Measurements from ENCODE around the gene TTYH1. TPM values are rescaled to one million over a fixed set of nuclear protein-coding genes. Genes with fewer than 3 reads are reported as not detected.
A peak's percentile ranks its signal among the peaks of the same experiment; 100 is the strongest.
"Not testable (repeated sequence)": the region's sequence is repeated elsewhere in the genome, so short reads cannot be mapped to it uniquely, and the experiment has no call there.

Gene TTYH1
- polyA plus RNA-seq (ENCODE audit: low read depth in 6 of 6), result under 1 TPM in 3 of 6 donors, not detected in 3; 0.06 to 0.09 (median 0.08) TPM

DNA sequence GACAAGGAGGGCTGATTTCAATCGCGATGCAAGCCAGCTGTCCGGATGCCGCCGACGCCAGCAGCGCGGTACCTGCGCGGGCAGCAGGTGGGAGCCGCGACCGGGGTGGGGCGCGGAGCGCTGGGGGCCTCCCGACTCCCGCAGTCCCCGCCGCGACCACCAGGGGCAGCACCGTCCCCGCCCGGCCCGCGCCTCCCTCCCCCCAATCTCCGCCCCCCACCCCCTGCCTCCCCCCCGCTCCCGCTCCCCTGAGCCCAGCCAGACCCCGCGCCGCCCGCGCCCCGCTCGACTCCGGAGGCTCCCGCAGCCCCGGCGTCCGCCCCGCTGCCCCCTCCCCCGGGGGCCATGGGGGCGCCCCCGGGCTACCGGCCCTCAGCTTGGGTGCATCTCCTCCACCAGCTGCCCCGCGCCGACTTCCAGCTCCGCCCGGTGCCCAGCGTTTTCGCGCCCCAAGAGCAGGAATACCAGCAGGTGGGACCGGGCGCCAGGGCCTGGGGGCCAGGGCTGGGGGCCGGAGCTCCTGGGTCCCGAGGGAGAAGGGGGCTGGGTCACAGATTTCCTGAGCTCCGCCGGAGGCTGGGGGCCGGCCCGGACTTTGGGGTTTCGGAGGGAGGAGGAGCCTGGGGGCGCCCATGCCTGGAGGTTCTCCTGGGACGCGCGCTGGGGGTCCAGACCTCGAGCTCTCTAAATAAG lies at the start of gene TTYH1:
Gene TTYH1 (plus strand): TSS at position 257 of the 693 bp plus-strand sequence. CDS start 89 bp downstream, at position 346.
- H3K4me1 Mint-ChIP-seq, result peaks cover 18 to 26% (median 21%) of the 10 kb centered on the region in 3 donors
- peak within 1 kb of the TSS in 3 of 6 donors; percentile 20 to 94 (median 26) for H3K27ac Mint-ChIP-seq
- H3K9me3 Mint-ChIP-seq, result peaks cover 0 to 12% (median 4%) of the 10 kb centered on the region in 7 donors
- peak within 1 kb of the TSS in 3 of 8 donors; percentile 12 to 37 (median 25) for H3K4me3 Mint-ChIP-seq
- ATAC-seq (ENCODE audit: low read depth in 2 of 2) (peak; percentile 68 to 71), DNase-seq (peak; percentile 29)
- H3K27me3 Mint-ChIP-seq, result peaks cover 56 to 66% (median 60%) of the 10 kb centered on the region in 3 donors
- peaks cover 0 to 25% of the 10 kb centered on the region in 2 donors for H3K36me3 Mint-ChIP-seq

DNA sequence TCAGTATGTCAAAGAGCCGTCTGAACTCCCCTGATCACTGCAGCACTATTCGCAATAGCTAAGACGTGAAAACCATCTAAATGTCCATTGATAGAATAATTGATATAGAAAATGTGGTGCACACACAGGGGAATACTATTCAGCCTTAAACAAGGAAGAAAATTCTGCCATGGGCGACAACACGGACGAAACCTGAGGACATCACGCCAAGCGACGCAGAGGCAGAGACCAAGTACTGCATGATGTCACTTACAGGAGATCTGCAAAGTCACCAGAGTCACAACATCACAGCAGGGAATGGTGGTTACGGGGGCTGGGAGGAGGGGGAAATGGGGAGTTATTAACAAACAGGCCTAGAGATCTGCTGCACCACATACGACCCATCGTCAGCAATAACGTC lies 49.5 kb upstream of the TTYH1 start:
- not testable (repeated sequence) for H3K27me3 Mint-ChIP-seq; DNase-seq; H3K9me3 Mint-ChIP-seq; ATAC-seq (ENCODE audit: low read depth in 2 of 2)
- H3K27ac Mint-ChIP-seq, result peak overlapping the region; percentile 82 to 98 (median 91)
- H3K36me3 Mint-ChIP-seq, result peaks cover 10 to 12% of the 10 kb centered on the region in 2 donors
- peaks cover 51 to 93% (median 64%) of the 10 kb centered on the region in 3 donors for H3K4me1 Mint-ChIP-seq
- H3K4me3 Mint-ChIP-seq, result peak overlapping the region; percentile 53 to 99 (median 96)

DNA sequence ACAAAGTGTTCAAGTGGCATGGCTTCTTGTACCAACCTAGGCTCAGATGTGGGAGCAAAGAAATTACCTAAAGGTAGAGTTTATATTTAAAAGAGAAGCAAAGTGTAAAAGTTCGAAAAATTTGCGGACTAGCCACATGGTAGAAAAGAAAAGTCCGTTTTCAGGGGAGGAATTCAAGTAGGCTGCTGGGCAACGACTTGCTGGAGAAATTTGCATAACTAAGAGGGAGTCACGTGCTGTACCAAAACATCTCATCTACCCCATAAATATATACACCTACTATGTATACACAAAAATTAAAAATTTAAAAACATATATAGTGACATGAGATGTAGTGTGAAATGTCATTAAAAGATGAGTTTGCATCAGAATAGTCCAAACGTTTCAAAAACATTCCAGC lies 48.5 kb upstream of the TTYH1 start:
- Mint-ChIP-seq H3K27ac (peak overlapping the region in 5 of 6 donors; percentile 59 to 98 (median 83)), H3K9me3 (no peaks in the 10 kb centered on the region), H3K4me3 (peak overlapping the region; percentile 53 to 99 (median 96)), H3K27me3 (no peaks in the 10 kb centered on the region), H3K36me3 (peaks cover 10 to 12% of the 10 kb centered on the region in 2 donors), H3K4me1 (peaks cover 45 to 93% (median 60%) of the 10 kb centered on the region in 3 donors)
- DNase-seq, result no peak
- no peak for ATAC-seq (ENCODE audit: low read depth in 2 of 2)

DNA sequence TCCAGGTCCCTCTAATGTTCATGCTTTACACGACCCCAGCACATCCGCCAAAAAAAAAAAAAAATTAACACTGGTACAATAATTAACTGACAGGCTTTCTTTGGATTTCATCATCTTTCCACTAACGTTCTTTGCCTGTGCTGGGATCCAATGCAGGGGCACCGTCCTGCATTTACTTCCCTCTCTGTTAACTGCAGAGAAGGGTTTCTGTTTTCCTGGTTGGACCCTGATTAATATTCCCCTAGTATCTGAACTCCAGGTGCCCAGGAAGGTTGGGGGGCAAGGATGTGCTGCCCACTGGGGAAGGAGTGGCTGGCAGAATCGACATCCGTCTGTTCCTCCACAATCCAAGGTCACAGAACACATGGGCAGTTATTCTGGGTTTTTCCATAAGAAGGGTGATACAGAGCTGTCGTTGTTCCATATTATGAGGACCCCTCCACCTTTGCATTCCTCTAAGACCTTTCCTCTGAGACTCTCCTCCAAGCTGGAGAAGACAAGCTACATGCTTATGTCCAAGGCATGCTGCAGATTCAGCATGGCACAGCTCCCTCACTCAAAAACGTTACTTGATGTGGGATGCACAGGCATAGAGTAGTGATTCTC lies 46.1 kb upstream of the TTYH1 start:
- no peaks in the 10 kb centered on the region for H3K36me3 Mint-ChIP-seq
- ATAC-seq (ENCODE audit: low read depth in 2 of 2), result no peak
- H3K9me3 Mint-ChIP-seq, result no peaks in the 10 kb centered on the region
- no peaks in the 10 kb centered on the region for H3K27me3 Mint-ChIP-seq
- H3K4me1 Mint-ChIP-seq, result peaks cover 44 to 91% (median 61%) of the 10 kb centered on the region in 3 donors
- H3K4me3 Mint-ChIP-seq, result peak overlapping the region; percentile 87 to 99 (median 97)
- DNase-seq, result no peak
- H3K27ac Mint-ChIP-seq, result peak overlapping the region; percentile 59 to 93 (median 84)

DNA sequence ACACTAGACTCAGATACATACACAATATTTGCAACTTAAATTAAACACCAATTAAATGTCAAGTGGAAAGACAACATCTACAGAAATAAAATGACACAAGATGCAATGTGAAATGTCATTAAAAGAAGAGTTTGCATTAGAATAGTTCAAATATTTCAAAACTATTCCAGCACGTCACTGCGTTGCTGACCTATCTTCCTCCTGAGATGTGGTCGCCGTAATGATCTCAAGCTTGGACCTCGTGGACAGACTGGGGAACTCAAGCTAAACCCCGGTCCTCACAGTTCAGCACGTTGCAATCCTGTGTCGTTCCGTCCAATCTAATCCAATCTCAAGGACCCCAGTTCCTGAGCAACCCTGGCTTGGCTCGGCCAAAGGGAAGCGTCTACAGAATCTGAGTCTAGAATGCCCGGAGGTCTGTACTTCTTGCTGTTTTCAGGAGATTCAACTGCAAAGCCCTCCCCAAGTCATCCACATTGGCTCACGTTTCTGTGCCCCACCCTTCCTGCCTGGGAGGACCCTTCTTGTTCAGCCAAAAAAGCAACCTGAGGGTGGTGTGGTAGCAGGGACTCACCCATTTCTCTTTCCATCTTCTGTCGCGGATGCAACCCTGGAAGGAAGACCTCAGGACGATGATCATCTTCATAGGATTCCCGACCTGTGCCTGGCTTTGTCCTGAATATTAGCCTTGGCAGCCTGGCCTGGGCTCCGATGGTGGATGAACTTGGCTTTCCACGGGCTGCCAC lies 45.4 kb upstream of the TTYH1 start:
- H3K36me3 Mint-ChIP-seq, DNase-seq, H3K27me3 Mint-ChIP-seq, H3K9me3 Mint-ChIP-seq: not testable (repeated sequence)
- Mint-ChIP-seq H3K4me1 (peaks cover 39 to 91% (median 57%) of the 10 kb centered on the region in 3 donors), H3K4me3 (peak overlapping the region; percentile 87 to 99 (median 97)), H3K27ac (peak overlapping the region; percentile 67 to 93 (median 84))
- peak in 1 of 2 donors; percentile 20 for ATAC-seq (ENCODE audit: low read depth in 2 of 2)

DNA sequence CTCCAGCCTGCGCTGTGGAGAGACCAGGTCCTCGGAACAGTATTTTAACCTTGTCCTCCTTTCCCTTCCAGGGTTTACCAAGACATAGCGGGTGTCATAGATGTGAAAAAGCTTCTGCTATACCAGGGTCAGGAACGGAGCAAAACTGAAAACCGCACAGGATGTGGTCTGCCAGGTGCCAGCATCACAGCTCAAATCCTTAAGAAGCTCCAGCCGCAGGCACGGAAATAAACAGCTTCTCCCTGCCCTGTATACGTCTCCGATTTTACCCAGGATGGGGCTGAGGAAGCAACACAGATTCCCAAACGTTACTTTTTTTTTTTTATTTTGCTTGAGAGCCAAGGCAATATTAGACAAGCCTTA lies 44.8 kb upstream of the TTYH1 start:
- DNase-seq (peak; percentile 63), ATAC-seq (ENCODE audit: low read depth in 2 of 2) (peak; percentile 73)
- H3K36me3 Mint-ChIP-seq, H3K27me3 Mint-ChIP-seq, H3K9me3 Mint-ChIP-seq: not testable (repeated sequence)
- peak overlapping the region; percentile 55 to 87 (median 80) for H3K27ac Mint-ChIP-seq
- H3K4me3 Mint-ChIP-seq, result peak overlapping the region; percentile 87 to 99 (median 97)
- peaks cover 37 to 91% (median 61%) of the 10 kb centered on the region in 3 donors for H3K4me1 Mint-ChIP-seq

DNA sequence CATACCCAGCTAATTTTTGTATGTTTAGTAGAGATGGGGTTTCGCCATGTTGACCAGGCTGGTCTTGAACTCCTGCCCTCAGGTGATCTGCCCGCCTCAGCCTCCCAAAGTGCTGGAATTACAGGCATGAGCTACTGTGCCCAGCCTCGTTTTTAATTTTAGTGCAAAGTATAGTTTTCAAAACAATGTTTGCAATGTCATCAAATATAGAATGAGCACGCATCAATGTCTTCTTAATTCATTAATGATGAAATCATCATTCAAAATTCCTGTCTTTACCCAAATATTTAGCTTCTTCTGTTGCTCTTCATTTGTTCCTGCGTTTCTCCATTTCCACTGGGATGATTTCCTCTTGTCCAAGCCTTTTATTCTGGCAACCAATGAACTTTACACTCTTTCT lies 43.8 kb upstream of the TTYH1 start:
- DNase-seq; ATAC-seq (ENCODE audit: low read depth in 2 of 2); H3K27me3 Mint-ChIP-seq; H3K9me3 Mint-ChIP-seq; H3K36me3 Mint-ChIP-seq: not testable (repeated sequence)
- peak overlapping the region in 4 of 6 donors; percentile 53 to 95 (median 82) for H3K27ac Mint-ChIP-seq
- H3K4me1 Mint-ChIP-seq, result peaks cover 37 to 91% (median 64%) of the 10 kb centered on the region in 3 donors
- H3K4me3 Mint-ChIP-seq, result peak overlapping the region; percentile 65 to 99 (median 92)

DNA sequence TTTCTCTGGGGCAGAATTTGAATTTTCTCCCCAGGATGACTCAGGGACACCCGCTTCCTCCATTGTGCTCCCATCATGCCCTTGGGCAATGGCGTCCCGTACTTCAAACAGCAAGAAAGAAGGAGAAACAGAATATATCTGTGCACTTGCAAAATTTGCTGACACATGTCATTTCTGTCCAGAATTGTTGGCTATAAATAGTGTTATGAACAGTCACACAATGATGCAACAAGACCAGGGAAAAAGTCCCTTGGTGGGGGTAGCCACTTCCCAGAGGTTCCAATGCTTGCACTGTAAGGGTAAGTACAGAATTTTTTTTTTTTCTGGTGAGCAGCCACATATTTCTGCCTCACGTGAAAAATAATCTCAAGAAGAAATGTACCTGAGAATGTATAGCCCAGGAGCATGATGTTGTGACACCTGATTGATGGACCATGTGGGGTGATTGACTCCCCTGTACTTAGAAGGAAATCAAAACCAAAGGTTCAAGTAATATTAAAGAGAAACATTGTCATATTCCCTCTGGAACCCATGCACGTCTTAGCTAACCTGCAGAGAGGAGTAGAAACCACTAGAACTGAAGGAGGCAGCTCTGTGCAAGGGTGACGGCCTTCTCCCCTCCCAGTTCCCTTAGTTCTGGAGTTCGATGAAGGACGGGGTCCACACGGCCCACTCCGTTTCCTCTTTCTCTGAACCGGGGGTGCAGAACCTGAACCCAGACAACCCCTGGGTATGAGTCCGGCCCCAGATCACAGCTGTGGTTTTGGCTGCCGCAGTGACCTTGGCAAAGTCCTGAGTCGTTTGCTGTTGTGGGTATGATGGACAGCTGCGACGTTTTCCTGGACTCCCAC lies 41.3 kb upstream of the TTYH1 start:
- peaks cover 0 to 2% (median 0%) of the 10 kb centered on the region in 7 donors for H3K9me3 Mint-ChIP-seq
- peaks cover 41 to 92% (median 63%) of the 10 kb centered on the region in 3 donors for H3K4me1 Mint-ChIP-seq
- H3K36me3 Mint-ChIP-seq, result no peaks in the 10 kb centered on the region
- H3K4me3 Mint-ChIP-seq, result peak overlapping the region in 7 of 8 donors; percentile 6 to 78 (median 44)
- no peak for DNase-seq
- no peak for ATAC-seq (ENCODE audit: low read depth in 2 of 2)
- H3K27ac Mint-ChIP-seq, result no peak overlapping the region
- no peaks in the 10 kb centered on the region for H3K27me3 Mint-ChIP-seq

DNA sequence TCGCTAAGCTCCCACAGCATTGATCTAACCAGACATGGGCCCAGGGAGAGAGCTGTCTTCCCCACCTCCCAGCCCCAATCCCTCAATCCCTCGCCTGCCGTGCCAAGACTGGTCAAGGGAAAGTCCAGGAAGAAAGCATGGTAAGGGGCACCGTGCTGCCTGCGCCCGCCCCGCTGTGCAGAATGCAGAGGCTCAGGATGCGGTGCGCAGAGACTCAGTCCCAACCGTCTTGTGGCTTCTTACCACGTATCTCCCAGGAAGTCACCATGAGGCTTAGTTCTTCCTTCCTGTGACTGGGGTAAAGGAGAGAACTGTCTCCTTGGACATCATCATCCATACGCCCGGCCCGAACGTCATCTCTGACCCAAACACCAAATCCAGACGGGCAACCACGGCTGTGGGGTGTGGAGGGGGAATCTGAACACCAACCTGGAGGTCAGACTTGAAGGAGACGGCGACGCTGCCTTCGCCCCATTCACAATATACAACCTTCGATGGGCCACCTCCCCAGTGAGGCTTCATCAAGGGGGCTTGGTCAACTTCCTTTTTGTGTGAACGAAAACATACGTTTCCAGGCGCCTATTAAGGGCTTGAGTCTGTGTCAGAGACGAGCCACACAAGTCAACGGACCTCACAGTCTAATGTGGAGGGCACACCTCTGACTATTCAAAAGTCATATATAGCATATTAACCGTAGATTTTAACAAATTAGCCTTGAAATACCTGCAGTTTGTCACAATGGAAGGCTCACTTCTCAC lies 39.9 kb upstream of the TTYH1 start:
- Mint-ChIP-seq H3K27ac (peak overlapping the region; percentile 47 to 97 (median 74)), H3K4me1 (peaks cover 44 to 93% (median 72%) of the 10 kb centered on the region in 3 donors), H3K4me3 (peak overlapping the region in 7 of 8 donors; percentile 45 to 90 (median 76))
- H3K27me3 Mint-ChIP-seq; H3K9me3 Mint-ChIP-seq; H3K36me3 Mint-ChIP-seq; ATAC-seq (ENCODE audit: low read depth in 2 of 2); DNase-seq: not testable (repeated sequence)

DNA sequence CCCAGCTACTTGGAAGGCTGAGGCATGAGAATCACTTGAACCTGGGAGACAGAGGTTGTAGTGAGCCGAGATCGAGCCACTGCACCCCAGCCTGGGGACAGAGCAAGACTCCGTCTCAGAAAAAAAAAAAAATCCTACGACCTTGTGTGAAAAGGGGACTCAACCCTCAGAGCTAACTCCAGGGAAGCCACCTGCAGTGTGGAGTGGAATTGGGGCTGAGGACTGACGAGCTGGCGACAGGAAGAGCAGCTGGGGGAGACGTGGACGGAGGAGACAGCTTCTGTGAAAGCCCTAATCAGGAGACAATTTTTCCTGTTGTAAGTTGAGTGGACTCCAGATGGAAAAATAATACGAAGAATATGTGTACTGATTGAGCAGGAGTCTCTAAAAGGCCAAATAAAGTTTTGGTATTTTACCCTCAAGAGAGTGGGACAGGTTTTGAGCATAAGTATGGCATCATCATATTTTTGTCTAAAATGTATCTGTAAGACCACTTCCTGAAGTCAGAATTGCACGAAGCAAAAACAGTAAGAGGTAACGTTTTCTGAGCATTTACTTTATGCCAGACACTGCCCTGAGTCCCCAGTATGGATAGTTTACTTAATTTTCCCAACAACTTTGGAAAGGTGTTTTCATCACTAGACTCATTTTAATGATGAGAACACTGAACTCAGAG lies 38.5 kb upstream of the TTYH1 start:
- ATAC-seq (ENCODE audit: low read depth in 2 of 2) (no peak), DNase-seq (no peak)
- H3K4me1 Mint-ChIP-seq, result peaks cover 49 to 86% (median 77%) of the 10 kb centered on the region in 3 donors
- peaks cover 0 to 5% (median 0%) of the 10 kb centered on the region in 7 donors for H3K9me3 Mint-ChIP-seq
- H3K27me3 Mint-ChIP-seq, result no peaks in the 10 kb centered on the region
- no peaks in the 10 kb centered on the region for H3K36me3 Mint-ChIP-seq
- H3K27ac Mint-ChIP-seq, result peak overlapping the region in 5 of 6 donors; percentile 37 to 96 (median 81)
- peak overlapping the region; percentile 35 to 77 (median 61) for H3K4me3 Mint-ChIP-seq

DNA sequence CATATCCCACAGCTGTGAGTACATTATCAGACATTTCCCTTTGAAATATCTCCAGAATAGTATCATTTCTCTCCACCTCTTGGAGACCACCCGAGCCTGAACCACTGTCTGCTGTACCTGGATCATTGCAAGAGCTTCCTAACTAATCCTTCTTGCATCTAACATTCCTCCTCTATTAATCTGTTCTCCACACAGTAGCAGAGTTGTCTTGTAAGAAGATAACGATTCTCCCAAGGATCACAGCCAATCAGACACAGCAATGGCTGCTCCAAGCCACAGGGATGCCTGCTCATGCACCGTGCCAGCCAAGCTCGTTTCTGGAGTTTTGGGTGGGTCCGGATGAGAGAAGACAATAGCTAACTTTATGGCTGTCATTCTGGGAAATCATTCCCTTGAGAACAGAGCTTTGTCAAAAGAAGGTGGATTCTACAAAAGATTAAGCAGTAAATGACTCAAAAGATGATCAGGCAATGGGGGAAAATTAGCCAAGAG lies 36.0 kb upstream of the TTYH1 start:
- peak overlapping the region in 6 of 8 donors; percentile 2 to 81 (median 26) for H3K4me3 Mint-ChIP-seq
- DNase-seq (no peak), ATAC-seq (ENCODE audit: low read depth in 2 of 2) (no peak)
- no peaks in the 10 kb centered on the region for H3K27me3 Mint-ChIP-seq
- H3K36me3 Mint-ChIP-seq, result no peaks in the 10 kb centered on the region
- H3K9me3 Mint-ChIP-seq, result peaks cover 0 to 5% (median 0%) of the 10 kb centered on the region in 7 donors
- H3K4me1 Mint-ChIP-seq, result peaks cover 43 to 68% (median 65%) of the 10 kb centered on the region in 3 donors
- peak overlapping the region; percentile 16 to 99 (median 83) for H3K27ac Mint-ChIP-seq
